HG02798 (cell line): Measurements from ENCODE around the gene HASPIN.
"Not testable (repeated sequence)": the region's sequence is repeated elsewhere in the genome, so short reads cannot be mapped to it uniquely, and the experiment has no call there.

Source experiments
- ATAC-seq: cut with Tn5 transposase; IDR thresholded peaks from one replicate; pipeline ENCODE4 v1.9.1; 2021; ENCODE audit warnings: mild to moderate bottlenecking; ENCODE audit not compliant: unreplicated experiment, poor library complexity

Gene HASPIN

DNA sequence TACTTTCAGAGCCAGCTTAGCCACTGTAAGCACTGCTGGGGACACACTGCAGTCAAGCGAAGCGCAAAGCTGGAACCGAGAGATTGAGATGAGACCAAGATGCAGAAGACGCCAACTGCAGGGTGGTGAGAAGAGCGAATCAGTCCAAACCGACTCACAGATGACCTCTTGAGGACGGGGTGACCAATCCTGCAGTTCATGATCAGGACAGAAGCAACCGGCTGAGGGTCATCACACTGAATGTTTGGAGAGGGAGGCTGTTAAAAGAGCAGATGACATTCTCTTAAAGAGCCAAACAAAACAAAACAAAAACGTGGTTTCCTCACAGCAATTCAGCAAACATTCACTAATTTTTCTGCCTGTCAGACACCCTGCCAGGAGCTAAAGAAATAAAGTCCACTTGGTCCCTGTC, 8.5 kb downstream of the HASPIN start:
- peak; percentile 70 for ATAC-seq

DNA sequence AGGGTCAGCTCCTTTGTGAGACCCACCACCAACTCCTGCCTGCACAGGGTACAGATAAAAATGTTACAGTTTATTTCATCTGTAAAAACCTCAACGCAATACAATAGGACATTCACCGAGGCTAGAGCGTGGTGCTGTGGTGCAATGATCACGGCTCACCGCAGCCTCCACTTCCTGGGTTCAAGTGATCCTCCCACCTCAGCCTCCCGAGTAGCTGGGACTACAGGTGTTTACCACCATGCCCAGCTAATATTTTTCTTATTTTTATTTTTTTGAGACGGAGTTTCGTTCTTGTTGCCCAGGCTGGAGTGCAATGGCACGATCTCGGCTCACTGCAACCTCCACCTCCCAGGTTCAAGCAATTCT, 11.2 kb downstream of the HASPIN start:
- ATAC-seq, result not testable (repeated sequence)

DNA sequence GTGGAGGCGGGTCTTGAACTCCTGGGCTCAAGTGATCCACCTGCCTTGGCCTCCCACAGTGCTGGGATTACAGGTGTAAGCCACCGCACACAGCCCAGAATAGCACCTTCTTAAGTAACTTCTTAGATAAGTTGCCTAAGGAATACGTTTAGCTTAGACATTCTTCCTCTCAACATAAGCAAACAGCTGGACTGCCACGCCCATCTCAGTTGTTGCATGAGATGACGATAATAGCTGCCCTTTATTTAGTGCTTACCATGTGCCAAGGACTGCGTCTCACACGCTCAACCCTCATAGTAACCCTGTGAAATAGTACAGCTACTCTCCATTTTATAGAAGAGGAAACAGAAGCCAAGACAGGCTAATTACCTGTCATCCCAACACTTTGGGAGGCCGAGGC, 11.8 kb downstream of the HASPIN start:
- no peak for ATAC-seq

DNA sequence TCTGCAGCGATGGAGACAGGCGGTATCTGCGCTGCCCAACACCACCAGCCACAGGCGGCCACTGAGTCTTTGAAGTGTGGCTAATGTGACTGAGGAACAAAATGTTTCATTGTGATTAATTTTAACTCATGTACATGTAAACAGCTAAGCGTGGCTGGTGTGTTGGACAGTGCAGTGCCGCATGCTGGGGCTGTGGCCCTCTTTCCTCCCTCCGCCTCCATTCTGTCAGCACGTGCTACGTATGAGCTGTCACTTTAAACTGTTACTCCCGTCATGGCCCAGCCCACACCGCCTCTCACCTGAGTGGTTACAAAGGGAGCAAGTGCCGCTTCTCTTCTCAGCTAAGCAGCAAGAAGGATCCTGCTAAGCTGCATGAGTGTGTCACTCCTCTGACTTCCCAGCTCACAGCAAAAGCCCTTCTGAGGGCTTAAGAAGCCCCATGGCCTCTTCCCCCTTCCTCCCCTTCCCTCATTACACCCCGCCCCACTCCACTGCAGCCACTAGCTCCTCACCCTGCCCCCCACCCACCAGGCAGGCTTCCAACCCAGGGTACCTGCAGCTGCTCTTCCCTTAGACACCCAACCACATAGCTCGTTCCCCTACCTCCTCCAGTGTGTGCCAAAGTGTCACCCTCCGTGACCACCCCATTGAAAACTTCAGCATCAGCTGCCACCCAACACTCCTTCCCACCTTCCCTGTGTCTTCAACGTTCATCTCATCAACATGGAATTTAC, 15.0 kb downstream of the HASPIN start:
- no peak for ATAC-seq

DNA sequence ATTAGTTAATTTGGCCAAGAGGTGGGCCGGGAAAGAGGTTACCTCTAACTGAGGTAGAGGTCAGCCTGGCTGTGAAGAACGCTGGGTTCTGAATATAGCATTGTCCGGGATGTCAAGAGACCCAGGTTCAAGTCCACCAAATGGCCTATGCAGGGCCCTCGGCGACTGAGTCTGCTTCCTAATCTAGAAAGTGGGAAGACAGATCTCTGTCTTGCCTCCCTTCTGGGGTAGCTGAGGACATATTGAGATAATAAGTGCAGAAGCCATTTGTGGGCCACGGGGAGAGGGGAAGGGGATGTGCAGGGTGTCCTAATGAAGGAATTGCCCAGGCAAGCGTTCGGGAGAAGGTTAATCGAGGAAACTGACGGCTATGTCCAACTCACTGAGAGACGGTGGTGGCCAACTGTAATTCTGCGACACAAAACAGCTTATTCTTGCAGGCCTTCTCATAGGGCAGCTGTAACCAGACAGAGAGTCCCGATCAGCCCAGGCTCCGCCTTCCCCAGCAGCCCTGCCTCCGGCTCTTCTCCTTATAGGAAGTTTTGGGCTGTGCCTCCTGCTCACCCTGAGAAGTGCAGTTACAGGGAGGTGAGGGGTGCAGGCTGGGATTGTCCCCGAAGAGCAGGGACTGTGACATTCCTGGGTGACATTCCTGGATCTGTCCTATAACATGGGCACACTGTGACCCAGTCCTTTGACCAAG, 15.9 kb downstream of the HASPIN start:
- no peak for ATAC-seq

DNA sequence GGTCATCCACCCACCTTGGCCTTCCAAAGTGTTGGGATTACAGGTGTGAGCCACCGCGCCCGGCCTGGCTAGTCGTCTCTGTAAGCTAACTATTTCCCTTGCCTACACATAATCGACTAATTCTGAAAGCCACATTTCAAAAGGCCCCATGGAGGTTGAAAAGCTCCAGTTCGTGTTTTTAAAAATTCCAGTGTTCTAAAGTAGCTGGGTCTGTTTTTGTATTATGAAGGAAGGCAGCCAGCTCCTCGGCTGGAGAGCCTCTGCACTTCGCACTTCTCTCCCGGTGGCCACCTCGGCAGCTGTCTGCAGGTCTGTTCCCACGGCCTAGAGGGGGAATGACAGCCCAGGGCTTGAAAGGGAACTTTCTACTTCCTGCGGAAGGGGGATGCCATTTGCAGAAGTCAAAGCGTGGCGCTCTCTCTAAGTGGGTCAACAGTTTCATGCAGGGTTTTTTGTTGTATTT, 16.9 kb downstream of the HASPIN start:
- ATAC-seq, result no peak

DNA sequence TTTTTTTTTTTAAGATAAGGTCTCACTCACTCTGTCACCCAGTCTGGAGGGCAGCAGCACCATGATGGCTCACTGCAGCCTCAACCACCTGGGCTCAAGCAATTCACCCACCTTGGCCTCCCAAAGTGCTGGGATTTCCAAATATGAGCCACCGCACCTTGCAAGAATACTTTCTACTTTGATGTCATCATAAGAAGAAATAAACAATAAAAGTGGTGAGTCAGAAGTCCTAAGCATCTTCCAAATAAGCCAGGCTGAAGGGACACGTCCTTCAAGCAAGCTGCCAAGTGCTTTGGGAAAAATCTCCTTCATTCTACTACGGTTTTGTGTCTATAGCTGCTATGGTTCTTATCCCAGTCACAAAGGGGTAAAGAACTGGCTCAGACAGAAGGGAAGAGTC, 20.3 kb downstream of the HASPIN start:
- no peak for ATAC-seq

DNA sequence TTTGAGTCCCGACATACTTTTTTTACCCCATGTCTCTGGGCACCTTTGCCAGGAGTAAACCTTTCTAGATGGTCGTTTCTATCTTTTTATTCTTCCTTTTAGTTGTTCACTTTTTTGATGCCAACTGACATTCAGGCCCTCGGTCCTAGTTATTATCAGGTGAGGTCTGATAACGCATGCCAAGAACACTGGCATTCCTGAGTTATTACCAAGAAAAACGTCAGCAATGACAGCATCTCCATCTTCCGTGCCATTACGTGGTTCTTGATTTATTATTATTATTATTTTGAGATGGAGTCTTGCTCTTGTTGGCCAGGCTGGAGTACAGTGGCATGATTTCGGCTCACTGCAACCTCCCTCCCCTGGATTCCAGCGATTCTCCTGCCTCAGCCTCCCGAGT, 21.4 kb downstream of the HASPIN start:
- ATAC-seq, result no peak

DNA sequence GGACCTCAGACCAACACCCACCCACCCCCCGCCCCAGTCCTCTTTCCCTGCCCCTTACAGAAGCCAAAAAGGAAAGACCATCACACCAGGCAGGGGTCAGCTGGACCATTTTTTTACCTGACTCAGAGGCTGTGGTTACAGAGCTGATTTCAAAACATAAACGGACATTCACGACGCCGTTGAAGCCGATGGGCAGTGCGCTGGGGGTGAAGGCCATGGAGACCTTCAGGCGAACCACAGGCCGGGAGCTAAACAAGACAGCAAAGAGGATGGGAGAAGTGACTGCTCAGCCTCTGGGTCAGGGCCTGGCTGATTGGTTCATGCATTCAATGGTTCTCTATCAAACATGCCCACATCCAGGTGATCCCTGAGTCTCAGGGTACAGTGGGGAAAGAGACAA, 24.1 kb downstream of the HASPIN start:
- ATAC-seq, result no peak

DNA sequence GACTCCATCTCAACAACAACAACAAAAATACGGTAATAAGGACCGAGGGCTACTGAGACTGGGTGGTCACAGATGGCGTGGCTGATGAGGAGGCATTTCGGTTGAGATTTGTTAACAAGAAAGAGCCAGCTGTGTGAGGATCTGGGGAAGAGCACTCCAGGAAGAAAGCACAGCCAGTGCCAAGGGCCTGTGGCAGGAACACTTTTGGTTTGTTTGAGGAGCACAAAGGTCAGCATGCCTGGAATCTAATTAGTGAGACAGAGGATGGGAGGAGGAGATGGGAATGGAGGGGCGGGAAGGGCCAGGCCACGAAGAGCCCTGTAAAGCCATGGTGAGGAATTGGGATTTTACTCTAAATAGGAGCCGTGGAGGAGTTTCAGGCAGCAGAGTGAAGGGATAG, 24.9 kb downstream of the HASPIN start:
- ATAC-seq, result no peak

DNA sequence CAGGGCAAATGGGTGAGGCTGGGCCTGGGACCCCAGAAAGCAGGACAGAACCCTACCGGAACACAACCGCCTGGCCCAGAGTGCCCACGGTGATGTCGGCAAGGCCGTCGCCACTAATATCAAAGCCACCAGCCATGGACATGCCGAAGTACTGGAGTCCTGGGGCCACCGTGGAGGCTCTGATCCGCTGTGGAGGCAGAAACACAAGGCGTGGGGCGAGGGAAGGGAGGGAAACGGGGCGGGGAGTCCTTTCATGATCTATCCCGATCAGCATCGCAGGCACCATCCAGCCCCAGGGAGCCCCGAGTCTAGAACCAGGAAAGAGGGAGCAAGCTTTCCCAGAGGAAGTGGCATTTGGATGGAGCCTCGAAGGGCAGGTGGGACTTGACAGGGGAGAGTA, 26.6 kb downstream of the HASPIN start:
- no peak for ATAC-seq

DNA sequence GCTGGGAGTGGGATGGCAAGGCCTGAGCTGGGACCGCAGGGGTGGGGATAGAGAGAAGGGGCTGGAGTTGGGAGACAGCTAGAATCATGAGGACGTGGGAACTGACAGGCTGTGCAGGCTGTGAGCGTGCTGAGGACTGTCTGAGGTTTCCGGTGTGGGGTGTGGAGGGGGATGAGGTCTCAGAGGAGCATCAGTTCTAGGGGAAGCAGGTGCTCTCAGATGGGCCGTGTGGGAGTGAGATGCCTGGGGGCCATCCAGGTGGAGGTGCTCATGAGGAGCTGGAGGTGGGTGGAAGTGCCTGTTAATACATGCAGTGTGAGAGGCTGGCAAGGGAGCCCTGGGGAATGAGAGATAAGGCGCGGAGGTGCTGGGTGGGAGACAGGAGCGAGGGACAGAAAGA, 27.2 kb downstream of the HASPIN start:
- peak; percentile 50 for ATAC-seq

DNA sequence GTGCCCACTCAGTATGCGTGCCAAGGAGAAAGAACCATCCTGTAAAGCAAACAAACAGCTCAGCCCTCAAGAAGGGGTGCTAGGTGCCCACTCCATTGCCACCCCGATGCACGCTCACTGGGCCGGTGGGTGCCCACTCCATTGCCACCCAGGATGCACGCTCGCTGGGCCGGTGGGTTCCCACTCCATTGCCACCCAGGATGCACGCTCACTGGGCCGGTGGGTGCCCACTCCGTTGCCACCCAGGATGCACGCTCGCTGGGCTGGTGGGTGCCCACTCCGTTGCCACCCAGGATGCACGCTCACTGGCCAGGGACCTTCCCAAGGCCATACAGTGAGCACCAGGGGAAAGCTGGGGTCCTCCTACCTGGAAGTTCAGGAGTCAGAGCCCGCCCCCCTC, 28.1 kb downstream of the HASPIN start:
- no peak for ATAC-seq

DNA sequence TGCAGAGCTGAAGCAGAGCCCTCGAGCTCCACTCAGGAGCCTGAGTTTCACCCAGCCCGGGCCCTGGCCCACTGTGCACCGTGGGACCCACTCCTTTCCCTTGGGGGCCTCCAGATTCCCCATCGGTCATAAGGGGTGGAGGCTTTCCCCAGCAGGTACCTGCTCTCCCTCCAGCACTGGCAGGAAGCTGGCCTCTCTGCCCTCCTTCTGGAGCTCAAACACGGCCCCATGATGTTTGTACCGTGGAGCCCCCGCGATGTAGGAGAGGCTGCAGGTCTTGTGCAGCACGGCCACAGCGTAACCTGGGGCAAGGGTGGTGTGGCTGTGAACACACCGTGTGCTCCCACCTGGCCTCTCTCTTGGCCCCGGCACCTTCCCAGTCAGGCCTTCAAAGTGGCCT, 29.9 kb downstream of the HASPIN start:
- ATAC-seq, result no peak

DNA sequence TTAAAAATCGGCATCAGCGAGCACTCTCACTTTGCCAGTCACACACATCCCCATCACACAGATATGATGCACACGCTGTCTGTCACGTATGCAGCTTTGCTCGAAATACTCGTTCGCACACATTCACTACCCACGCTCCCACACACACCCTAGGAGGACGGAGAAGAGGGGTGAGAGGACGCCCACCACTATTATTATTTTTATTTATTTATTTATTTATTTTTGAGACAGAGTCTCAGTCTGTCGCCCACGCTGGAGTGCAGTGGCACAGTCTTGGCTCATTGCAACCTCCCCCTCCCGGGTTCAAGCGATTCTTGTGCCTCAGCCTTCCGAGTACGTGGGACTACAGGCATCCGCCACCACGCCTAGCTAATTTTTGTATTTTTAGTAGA, 30.4 kb downstream of the HASPIN start:
- ATAC-seq, result no peak

DNA sequence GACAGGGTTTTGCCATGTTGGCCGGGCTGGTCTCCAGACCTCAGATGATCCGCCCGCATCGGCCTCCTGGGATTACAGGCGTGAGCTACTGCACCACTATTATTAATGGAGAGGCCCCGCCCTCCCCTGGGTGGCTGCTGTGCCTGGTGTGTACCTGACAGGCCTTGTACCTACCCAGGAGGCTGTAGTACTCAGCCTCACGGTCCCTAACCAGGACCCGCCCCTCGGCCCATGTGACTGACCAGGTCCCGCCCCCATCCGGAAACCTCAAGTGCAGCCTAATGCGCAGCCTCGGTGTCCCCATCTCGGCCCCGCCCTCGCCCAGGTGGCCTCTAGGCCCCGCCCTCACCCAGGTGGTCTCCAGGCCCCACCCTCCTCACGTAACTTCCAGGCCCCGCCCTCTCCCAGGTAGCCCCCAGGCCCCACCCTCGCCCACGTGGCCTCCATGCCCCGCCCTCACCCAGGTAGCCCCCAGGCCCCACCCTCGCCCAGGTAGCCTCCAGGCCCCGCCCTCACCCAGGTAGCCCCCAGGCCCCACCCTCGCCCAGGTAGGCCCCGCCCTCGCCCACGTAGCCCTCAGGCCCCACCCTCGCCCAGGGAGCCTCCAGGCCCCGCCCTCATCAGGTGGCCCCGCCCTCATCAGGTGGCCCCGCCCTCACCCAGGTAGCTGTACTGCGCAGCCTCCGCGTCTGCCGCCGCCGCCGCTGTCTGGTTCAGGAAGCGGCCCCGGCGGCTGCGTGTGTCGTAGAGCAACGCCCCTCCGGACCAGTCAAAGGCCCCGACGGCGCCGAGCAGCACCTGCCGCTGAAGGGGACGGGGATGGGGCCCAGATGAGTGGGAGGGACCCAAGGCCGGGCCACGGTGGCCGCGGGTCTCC, 31.0 kb downstream of the HASPIN start:
- peak; percentile 40 for ATAC-seq

DNA sequence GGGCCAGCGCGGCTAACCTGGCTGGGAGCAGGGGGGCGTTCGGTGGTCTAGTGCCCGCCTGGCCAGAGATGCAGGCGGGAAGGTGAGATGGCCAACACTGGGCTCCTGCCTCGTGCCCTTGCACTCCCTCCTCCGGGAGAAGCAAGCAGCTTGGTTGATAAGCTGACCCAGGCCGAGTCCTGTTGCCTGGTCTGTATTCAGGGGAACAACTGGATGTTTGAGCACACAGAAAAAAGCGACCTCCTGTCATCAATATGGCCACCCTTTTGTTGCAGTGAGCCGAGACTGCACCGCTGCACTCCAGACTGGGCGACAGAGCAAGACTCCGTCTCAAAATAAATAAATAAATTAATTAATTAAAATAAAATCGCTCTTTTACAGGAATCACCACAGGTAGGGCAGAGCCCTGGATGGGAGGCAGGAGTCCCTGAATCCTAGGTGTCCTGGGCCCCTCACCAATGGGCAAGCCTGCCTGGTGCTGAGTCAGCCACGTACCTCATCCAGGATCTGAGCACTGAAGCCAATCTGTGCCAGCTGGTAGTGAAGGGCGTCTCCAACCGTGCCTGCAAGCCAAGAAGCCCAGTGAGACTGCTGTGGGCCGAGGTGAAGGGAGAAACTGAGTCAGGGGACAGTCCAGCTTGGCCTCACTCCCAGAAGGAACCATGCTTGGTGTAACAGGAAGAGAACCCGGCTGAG, 31.8 kb downstream of the HASPIN start:
- ATAC-seq, result no peak

DNA sequence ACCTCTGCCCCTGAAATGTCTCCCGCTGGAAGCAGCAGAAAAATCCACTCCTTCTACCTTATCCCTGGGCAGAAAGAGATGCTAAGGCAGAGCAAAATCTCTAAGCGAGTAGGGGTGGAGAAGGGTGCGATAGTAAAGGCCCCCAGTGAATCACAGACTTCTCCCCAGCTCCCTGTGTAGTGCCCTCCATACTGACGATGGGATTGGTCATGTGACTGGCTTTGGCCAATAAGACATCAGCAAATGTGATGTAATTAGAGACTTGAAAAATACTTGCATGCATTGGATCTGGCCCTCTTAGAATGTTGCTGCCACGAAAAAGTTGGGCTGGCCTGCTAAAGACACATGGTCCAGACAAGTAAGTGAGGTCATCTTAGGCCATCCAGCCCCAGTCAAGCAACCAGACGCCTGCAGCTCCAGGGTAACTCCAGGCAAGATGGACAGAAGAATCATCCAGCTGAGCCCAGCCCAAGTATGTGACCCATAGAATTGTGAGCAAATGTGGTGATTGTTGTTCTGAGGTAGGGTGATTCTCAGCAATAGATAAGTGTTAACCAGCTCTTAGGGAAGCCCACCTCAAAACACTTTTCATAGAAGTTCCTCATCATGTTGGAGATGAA, 36.0 kb downstream of the HASPIN start:
- no peak for ATAC-seq

DNA sequence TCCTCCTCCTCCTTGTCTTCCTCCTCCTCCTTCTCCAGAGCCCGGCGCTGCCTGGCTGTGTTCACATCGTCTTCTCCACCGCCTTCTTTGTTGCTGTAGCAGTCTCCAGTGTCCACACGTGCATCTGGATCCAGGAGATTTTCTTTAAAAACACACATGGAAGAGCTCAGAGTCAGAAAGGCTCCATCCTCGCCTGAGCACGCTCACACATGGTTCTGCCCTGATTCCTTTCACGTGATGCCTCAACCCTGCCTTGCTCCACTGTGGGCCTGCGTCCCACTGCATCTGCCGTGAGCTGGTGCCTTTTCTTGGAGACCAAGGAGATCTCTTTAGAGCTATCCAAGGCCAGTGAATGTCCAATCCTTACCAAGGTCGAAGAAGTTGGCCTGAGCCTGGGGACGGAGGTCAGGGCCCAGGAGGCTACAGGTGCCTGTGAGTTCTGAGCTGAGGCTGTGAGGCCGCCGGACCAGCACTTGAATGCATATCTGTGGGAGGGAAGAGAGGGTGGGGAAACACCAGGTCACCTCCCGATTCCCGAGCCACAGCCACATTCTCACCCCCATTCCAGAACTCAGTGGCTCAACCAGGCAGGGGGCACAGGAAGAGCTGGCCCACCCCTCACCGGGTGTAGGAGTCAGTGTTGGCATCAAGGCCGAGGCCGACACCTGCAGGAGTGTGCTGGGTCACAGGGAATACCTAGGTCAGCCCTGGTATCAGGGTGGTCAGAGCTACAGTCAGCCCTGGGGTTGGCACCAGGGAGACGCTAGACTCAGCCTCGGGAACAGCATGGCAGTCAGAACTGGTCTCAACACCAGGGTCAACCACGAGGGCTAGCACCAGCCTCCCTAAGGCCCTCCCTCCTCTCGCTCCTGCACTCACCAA, 37.6 kb downstream of the HASPIN start:
- no peak for ATAC-seq
